Panc1 (cell line): ENCODE measurements around the gene MDH1.

Experiments
- CTCF ChIP-seq: fragments of 450-650 bp; IDR thresholded peaks from 2 replicates; pipeline ENCODE4 v1.5.1; 2017; ENCODE audit warnings: mild to moderate bottlenecking
- POLR2AphosphoS5 ChIP-seq: IDR thresholded peaks from 2 replicates; pipeline ENCODE4 v1.6.1; 2012; ENCODE audit warnings: mild to moderate bottlenecking, low read depth, low read length, moderate library complexity

GRCh38 chr2:63614983-63615945 is 26.5 kb downstream of the MDH1 start:
- TF ChIP-seq CTCF (no peak), POLR2AphosphoS5 (no peak)
